GM19438 (cell line): ENCODE results near the gene SSH3.

Experiments used
- ATAC-seq: cut with Tn5 transposase; IDR thresholded peaks from one replicate; pipeline ENCODE4 v1.9.1; 2021; ENCODE audit warnings: low read depth; ENCODE audit not compliant: unreplicated experiment

The SSH3 gene

DNA sequence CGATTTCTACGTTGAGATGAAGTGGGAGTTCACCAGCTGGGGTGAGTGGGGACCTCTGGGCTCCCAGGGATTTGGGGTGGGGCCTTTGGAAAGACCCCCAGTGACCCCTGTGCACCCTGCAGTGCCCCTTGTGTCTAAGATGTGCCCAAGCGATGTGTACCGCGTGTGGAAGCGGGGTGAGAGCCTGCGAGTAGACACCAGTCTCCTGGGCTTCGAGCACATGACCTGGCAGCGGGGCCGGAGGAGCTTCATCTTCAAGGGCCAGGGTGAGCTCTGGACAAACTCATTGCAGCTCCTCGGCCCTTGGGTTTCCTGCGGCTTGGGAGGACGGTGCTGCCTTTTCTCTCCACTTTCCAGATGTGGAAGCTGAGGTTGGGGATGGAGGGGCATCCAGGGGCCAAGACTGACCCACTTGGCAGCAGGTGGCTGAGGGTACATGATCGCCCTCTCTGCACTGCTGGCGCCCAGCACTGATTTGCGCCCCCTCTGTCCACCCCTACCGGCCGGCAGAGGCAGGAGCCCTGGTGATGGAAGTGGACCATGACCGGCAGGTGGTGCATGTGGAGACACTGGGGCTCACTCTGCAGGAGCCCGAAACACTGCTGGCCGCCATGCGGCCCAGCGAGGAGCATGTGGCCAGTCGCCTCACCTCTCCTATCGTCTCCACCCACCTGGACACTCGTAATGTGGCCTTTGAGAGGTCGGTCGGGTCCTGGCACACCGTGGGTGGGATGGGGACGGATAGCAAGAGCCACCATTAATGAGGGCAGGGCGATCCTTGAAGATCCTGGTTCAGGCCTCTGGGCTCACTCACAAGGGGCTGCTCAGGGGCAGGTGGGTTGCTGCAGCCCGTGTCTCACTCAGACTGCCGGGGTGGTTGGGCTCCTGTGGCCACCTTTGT lies 11.6 kb upstream of the SSH3 start:
- ATAC-seq = no peak

DNA sequence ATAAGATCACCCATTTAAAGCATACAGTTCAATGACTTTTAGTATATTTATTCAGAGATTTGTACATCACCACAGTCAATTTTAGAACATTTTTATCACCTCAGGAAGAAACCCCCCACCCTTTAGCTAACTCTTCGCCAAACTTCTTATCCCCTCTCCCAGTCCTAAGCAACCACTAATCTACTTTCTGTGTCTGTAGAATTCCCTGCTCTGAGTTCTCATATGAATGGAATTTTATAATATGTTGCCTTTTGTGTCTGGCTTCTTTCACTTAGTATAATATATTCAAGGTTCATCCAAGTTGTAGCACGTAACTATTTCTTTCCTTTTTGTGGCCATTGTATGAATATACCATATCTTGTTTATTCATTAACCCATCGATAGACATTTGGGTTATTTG lies 10.7 kb upstream of the SSH3 start:
- no peak for ATAC-seq

DNA sequence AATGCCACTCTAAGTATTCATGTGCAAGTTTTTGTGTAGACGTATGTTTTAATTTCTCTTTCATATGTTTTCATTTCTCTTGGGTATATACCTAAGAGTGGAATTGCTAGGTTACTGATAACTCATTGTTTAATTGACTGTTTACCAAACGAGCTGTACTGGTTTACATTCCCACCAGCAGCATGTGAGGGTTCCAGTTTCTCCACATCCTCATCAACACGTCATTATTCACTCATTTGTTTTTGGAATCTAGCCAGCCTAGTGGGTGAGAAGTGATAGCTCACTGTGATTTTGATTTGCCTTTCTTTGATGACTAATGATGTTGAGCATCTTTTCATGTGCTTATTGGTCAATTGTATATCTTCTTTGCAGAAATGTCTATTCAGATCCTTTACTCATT lies 10.2 kb upstream of the SSH3 start:
- ATAC-seq = no peak

DNA sequence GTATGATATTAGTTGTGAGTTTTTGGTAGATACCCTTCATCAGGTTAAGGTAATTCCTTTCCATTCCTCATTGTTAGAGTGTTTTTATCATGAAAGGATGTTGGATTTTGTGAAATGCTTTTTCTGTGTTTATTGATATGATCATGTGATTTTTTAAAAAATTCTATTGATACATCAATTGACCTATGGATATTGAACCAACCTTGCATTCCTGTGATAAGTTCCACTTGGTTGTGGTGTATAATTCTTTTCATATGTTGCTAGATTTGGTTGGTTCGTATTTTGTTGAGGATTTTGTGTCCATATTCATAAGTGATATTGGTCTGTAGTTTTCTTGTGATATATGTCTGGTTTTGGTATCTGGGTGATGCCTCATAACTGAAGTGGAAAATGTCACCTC lies 7.5 kb upstream of the SSH3 start:
- no peak for ATAC-seq

DNA sequence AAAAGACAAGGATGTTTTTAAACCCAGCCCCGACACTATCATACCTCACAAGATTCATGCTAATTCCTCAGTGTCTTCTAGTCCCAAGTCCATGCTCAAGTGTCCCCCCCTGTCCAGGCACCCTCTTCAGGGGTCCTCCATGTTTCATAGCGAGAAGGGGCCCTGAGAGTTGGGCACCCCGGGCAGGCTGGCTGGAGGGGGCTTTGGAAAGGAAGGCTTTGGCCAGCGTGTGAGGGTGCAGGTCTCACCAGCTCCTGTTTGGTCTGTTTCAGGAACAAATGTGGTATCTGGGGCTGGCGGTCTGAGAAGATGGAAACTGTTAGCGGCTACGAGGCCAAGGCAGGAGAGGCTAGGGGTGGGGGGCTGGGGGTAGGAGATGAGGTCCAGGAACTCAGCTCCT lies 4.5 kb upstream of the SSH3 start:
- ATAC-seq = no peak

DNA sequence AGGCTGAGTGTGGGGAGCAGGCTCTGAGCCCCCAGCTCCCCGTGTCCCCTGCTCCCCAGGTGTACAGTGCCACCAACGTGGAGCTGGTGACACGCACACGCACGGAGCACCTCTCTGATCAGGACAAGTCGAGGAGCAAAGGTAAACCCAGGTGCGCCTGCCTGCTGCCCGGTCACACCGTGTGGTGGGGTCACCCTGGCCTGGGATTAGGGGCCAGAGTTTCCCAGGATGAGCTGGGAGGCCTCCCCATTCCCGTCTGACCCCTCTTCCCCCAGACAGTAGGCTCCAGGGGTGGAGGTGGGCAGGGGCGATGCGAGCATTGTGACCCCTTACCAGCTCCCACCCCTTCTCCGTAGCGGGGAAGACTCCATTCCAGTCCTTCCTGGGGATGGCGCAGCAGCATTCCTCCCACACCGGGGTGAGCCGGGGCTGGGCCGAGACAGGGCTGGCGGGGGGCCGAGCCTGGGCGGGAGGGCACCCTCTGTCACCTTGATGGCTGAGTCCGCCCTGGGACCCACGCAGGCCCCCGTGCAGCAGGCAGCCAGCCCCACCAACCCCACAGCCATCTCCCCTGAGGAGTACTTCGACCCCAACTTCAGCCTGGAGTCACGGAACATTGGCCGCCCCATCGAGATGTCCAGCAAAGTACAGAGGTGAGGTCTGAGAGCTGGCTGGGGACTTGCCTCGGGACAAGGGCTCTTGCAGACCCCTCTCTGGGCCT lies 3.7 kb upstream of the SSH3 start:
- ATAC-seq = no peak

DNA sequence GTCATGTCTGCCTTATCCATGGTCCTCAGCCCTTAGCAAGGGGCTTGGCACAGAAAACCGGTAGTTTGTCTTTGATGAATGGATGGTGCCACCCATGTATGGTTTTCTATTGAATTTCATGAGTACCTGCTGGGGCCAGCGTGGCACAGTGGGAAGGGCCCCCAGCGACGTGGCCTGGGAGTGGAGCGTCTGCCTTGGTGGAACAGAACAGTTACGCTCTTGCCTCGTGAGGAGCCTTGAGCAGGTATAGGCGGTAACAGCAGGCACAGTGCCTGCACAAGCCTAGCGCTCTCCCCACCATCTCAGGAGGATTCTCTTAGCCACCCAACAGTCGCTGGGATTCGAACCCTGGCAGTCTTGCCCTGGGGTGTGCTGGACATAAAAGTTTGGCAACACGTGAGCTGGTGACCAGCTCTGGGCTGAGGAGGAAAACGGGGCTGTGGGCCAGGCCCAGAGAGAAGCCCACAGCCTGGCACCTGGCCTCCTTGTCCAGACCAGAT lies 3.0 kb upstream of the SSH3 start:
- no peak for ATAC-seq

DNA sequence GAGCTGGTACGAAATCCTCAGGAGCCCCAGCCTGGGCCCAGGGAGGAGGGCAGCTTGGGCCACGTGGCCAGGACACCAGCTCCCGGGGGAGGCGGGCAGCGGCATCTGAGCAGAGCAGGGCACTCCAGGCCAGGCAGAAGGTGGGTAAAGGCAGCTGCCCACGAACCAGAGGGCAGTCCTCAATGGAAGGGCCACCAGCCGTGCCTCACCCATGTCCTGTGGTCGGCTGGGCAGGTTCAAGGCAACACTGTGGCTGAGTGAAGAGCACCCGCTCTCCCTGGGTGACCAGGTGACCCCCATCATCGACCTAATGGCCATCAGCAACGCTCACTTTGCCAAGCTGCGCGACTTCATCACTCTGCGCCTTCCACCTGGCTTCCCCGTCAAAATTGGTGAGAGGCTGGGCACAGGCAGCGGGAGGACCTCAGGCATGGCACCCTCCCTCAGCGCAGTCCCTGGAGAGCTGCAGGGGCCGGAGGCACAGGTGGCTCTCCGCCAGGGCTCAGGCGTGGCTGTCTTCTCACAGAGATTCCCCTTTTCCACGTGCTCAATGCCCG lies 2.5 kb upstream of the SSH3 start:
- no peak for ATAC-seq

DNA sequence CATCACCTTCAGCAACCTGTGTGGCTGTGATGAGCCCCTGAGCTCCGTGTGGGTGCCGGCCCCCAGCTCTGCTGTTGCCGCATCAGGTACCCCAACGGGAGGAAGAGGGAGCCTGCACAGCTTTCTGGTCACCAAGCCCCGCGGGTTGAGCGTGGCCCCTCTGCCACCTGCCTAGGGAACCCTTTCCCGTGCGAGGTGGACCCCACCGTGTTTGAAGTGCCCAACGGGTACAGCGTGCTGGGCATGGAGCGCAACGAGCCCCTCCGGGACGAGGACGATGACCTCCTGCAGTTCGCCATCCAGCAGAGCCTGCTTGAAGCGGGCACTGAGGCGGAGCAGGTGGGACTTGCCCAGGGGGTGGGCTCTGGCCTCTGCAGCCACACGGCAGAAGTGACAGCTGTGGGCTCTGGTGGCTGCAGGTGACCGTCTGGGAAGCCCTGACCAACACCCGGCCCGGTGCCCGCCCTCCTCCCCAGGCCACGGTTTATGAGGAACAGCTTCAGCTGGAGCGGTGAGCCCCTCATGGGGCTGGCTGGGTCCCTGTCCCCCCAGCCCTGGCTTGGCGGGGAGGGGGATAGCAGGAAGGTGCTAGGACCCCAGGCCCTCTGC lies 1.9 kb upstream of the SSH3 start:
- ATAC-seq = no peak

DNA sequence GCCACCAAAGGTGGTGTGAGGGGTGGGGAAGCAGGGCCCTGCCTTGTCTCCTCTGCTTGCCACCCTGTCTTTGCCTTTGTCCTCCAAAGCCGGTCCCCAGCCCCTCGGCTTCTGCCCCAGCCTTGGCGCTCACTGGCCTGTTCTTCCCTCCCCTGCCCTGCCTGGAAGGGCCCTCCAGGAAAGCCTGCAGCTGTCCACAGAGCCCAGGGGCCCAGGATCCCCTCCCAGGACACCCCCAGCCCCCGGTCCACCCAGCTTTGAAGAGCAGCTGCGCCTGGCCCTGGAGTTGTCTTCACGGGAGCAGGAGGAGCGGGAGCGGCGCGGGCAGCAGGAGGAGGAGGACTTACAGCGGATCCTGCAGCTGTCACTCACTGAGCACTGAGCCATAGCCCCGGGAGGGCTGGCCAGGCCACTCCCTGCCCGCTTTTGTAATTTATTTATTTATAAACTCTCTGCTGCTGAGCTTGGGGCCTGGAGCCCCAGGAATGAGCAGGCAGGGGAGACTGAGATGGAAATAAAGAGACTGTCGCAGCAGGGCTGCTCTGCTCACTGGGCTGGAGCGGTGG lies 1.3 kb upstream of the SSH3 start:
- ATAC-seq = no peak

DNA sequence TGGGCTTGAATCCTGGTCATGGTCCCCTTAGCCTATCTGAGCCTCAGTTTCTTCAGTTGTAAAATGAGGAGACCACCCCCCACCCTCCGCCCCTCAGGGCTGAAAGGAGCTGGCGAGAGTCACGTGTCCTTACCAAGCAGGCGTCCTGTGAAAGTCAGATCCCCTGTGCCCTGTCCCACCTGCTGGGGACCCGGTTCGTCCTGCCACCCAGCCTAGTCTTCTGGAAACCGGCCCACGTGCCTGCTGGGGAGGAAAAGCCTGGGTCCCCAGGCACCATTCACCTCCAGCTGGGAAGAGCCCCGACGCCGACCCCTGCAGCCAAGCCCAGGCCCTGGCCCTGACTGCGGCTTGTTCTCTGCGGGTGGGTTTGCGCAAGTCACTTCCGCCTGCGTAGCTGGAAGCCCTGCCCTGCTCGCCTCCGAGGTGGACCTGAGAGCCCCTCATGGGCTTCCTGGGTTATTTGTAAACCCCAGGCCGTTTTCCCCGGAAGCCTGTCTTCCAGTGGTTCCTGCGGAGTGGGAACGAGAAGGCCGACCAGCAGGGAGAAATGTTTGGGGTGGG lies 679 bp upstream of the SSH3 start:
- no peak for ATAC-seq

DNA sequence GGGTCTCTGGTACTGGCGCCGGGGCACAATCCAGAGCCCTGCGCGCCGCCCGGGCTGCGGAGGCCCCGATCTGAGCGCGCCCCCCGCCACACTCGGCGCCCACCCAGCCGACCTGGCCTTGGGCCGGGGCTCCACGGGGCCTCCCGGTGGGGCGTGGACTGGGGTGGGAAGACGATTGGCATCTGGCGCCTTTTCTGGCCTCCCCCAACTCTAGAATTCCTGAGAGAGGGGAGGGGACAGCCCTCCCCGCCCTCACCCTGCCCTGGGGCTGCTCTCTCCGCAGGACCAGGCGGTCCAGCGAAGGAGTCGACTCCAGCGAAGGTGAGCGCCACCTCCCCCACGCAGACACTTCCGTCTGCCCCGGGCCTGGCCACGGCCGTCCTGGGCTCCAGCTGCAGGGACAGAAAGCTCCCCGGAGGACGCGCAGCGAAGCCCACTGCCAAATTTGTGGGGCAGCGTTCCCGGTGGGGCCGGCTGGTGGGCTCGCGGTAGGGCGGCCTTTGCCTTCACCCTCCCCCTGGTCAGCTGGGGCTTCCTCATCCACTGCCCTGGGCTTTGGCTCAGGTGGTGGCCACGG lies 593 bp downstream of the SSH3 start:
- ATAC-seq = no peak

DNA sequence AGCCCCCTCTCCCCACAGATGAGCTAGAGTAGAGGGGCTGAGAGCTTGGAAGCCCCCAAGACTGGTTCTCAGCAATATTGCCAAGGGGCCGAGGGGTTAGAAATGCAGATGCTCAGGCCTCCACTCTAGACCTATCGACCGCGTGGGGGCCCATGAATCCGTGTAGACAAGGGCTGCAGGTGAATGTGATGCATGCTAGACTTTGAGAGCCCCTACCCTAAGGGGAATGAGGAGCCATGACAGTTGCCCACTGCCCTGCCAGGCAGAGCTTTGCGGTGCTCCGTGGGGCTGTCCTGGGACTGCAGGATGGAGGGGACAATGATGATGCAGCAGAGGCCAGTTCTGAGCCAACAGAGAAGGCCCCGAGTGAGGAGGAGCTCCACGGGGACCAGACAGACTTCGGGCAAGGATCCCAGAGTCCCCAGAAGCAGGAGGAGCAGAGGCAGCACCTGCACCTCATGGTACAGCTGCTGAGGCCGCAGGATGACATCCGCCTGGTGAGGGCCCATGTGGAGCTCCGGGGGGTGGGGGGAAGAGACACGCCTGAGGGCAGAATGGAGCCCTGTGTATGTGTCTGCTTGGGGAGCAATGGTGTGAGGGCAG lies 1.3 kb downstream of the SSH3 start:
- no peak for ATAC-seq

DNA sequence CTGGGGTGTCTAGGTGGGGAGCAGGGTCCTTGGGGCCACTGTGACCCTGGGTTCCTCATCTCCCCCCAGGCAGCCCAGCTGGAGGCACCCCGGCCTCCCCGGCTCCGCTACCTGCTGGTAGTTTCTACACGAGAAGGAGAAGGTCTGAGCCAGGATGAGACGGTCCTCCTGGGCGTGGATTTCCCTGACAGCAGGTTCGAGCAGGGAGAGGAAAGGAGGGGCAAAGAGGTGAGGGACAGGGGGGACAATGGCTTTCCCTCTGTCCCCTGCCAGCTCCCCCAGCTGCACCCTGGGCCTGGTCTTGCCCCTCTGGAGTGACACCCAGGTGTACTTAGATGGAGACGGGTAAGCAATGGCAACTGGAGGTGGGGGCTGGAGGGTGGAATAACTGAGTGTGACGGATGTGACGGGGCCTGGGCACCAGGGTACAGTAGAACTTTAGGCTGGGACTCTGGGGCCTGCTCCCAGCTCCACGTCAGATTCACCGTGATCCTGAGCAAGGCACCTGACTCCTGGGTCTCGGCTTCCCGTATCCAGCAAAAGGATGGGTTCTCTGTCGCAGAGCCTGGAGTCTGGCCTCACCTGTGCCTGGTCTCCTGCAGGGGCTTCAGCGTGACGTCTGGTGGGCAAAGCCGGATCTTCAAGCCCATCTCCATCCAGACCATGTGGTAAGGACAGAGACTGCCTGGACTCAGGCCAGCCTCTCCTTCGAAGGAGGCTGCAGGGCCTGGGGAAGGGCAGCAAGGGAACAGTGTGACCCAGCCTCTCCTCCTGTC lies 3.6 kb downstream of the SSH3 start:
- no peak for ATAC-seq

DNA sequence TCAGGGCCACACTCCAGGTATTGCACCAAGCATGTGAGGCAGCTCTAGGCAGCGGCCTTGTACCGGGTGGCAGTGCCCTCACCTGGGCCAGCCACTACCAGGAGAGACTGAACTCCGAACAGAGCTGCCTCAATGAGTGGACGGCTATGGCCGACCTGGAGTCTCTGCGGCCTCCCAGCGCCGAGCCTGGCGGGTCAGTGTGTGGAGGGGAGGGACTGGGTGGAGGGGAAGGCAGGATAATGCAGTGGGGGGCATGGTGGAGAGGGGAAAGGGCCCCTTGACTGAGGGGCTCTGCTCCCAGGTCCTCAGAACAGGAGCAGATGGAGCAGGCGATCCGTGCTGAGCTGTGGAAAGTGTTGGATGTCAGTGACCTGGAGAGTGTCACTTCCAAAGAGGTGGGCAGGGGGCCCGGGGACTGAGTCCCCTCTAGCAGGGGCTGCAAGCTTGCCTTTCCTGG lies 4.2 kb downstream of the SSH3 start:
- ATAC-seq = no peak

DNA sequence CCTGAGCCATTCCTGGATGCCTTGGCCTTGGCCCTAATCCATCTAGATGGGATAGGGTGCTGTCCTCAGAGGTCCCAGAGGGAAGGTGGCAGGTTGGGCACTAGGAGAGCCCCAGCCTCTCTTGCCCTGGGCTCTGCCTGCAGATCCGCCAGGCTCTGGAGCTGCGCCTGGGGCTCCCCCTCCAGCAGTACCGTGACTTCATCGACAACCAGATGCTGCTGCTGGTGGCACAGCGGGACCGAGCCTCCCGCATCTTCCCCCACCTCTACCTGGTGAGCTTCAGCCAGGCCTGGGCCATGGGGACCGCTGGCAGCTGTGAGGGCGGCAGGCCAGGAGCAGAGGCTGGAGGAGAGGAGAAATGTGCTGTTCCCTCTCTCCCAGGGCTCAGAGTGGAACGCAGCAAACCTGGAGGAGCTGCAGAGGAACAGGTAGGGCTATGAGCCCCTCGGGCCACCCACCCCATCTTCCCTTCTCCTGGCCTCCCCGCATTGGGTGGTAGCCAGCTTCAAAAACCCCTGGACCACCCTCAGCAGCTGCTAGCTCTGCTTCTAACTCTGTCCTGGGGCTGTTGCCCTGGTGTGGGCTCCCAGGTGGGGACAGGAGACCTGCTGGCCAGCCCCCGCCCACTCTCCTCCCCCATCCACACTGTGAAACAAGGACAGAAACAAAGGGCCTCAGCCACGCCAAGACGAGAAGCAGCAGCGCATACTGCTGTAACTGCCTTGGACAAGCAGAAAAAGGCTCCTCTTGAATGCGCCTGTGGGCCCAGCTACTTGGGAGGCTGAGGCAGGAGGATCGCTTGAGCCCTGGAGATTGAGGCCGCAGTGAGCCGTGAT lies 4.9 kb downstream of the SSH3 start:
- no peak for ATAC-seq

DNA sequence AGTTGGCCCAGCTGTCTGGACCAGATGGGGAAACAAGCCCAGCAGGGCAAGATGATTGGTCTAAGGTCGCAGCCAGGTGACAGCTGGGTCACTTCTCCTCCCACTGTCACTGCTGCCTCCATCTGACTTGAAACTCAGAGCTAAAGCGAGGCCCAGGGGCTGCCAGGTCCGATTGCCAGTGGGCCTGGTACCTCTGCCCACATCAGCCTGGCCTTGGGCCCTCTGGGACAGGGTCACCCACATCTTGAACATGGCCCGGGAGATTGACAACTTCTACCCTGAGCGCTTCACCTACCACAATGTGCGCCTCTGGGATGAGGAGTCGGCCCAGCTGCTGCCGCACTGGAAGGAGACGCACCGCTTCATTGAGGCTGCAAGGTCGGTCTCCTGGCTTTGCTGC lies 5.8 kb downstream of the SSH3 start:
- no peak for ATAC-seq

DNA sequence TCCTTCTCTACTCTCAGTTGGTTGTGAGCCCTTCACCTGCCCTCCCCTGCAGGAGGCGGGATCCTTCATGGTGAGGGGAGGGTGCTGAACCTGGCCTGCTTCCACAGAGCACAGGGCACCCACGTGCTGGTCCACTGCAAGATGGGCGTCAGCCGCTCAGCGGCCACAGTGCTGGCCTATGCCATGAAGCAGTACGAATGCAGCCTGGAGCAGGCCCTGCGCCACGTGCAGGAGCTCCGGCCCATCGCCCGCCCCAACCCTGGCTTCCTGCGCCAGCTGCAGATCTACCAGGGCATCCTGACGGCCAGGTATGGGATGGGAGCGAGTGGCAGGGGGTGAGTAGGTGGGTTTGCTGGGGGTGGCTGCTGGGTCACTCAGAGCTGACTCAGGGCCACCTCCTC lies 6.3 kb downstream of the SSH3 start:
- no peak for ATAC-seq
